ENCODE data around the gene PARD3.

Gene PARD3

GRCh38 chr10:34538281-34538829 lies 276.7 kb downstream of the PARD3 start:
- TF ChIP-seq CTCF (IDR thresholded peaks at IDR 0.05; ENCODE audit: insufficient read depth, low read length, poor library complexity, severe bottlenecking) = no peak
- Histone ChIP-seq H3K27me3 (replicated peaks; ENCODE audit: control insufficient read depth, insufficient read depth, low read length) (no peaks in the 10 kb centered on the region), H3K36me3 (ENCODE audit: control insufficient read depth, insufficient read depth, low read length) (no peaks in the 10 kb centered on the region), H3K4me3 (replicated peaks; ENCODE audit: low read depth, low read length) (peak overlapping the region; percentile 36)
- peak; percentile 64 for DNase-seq (ENCODE audit: extremely low read depth, insufficient read length)

GRCh38 chr10:34537629-34538231 lies 277.4 kb downstream of the PARD3 start:
- Histone ChIP-seq H3K36me3 (ENCODE audit: control insufficient read depth, insufficient read depth, low read length) (no peaks in the 10 kb centered on the region), H3K27me3 (replicated peaks; ENCODE audit: control insufficient read depth, insufficient read depth, low read length) (no peaks in the 10 kb centered on the region), H3K4me3 (replicated peaks; ENCODE audit: low read depth, low read length) (peak overlapping the region; percentile 40)
- TF ChIP-seq CTCF (IDR thresholded peaks at IDR 0.05; ENCODE audit: insufficient read depth, low read length, poor library complexity, severe bottlenecking) = no peak
- peak; percentile 57 for DNase-seq (ENCODE audit: extremely low read depth, insufficient read length)

GRCh38 chr10:34535872-34536271 lies 279.2 kb downstream of the PARD3 start:
- H3K4me3 ChIP-seq (replicated peaks; ENCODE audit: low read depth, low read length) = no peak overlapping the region
- H3K36me3 ChIP-seq (ENCODE audit: control insufficient read depth, insufficient read depth, low read length) = no peaks in the 10 kb centered on the region
- H3K27me3 ChIP-seq (replicated peaks; ENCODE audit: control insufficient read depth, insufficient read depth, low read length) = no peaks in the 10 kb centered on the region
- DNase-seq (ENCODE audit: extremely low read depth, insufficient read length) = no peak
- no peak for TF ChIP-seq CTCF (IDR thresholded peaks at IDR 0.05; ENCODE audit: insufficient read depth, low read length, poor library complexity, severe bottlenecking)

- Histone ChIP-seq H3K36me3 (ENCODE audit: control insufficient read depth, insufficient read depth, low read length) (no peaks in the 10 kb centered on the region), H3K4me3 (replicated peaks; ENCODE audit: low read depth, low read length) (no peak overlapping the region), H3K27me3 (replicated peaks; ENCODE audit: control insufficient read depth, insufficient read depth, low read length) (no peaks in the 10 kb centered on the region)
- no peak for DNase-seq (ENCODE audit: extremely low read depth, insufficient read length)
- no peak for TF ChIP-seq CTCF (IDR thresholded peaks at IDR 0.05; ENCODE audit: insufficient read depth, low read length, poor library complexity, severe bottlenecking)
These were observed 284.3 kb downstream of the PARD3 start for GRCh38 chr10:34530778-34531177.

- Histone ChIP-seq H3K27me3 (replicated peaks; ENCODE audit: control insufficient read depth, insufficient read depth, low read length) (no peaks in the 10 kb centered on the region), H3K4me3 (replicated peaks; ENCODE audit: low read depth, low read length) (no peak overlapping the region), H3K36me3 (ENCODE audit: control insufficient read depth, insufficient read depth, low read length) (no peaks in the 10 kb centered on the region)
- no peak for DNase-seq (ENCODE audit: extremely low read depth, insufficient read length)
- TF ChIP-seq CTCF (IDR thresholded peaks at IDR 0.05; ENCODE audit: insufficient read depth, low read length, poor library complexity, severe bottlenecking) = no peak
These were observed 286.8 kb downstream of the PARD3 start for GRCh38 chr10:34528320-34528719.

Measured in GM06990 (cell line).